Activated B cell treated with CpG ODN at 0.5 μM for 24 hours (primary cell): ENCODE measurements around the gene CELSR1. TPM values are rescaled to one million over a fixed set of nuclear protein-coding genes. Genes with fewer than 3 reads are reported as not detected.

Experiments used
- ATAC-seq: fragments of 200-7000 bp; cut with Tn5 transposase; one replicate; pipeline ENCODE4 v1.10.0; 2021; ENCODE audit warnings: low read depth, mild to moderate bottlenecking, moderate library complexity
- CTCF ChIA-PET: fragments of 350-600 bp; sonication (Branson Sonifier 250); formaldehyde crosslinking; loops from one replicate; lab custom pipeline; 2021; ENCODE audit warnings: antibody characterized with exemption; lab: Charles Lee
- POLR2A ChIA-PET: fragments of 350-600 bp; sonication (Branson Sonifier 250); formaldehyde crosslinking; loops from one replicate; lab custom pipeline; 2021; ENCODE audit warnings: antibody characterized with exemption; lab: Charles Lee
- DNase-seq: peaks from one replicate; pipeline ENCODE4 v3.0.0; 2022
- H3K27ac Mint-ChIP-seq: one replicate; pipeline ENCODE4 v1.8.0; 2020; ENCODE audit warnings: mixed read lengths
- H3K27me3 Mint-ChIP-seq: one replicate; pipeline ENCODE4 v1.8.0; 2021; ENCODE audit warnings: mixed read lengths
- H3K36me3 Mint-ChIP-seq: one replicate; pipeline ENCODE4 v1.8.0; 2021; ENCODE audit warnings: low read depth, mixed read lengths
- H3K4me1 Mint-ChIP-seq: one replicate; pipeline ENCODE4 v1.8.0; 2021; ENCODE audit warnings: mixed read lengths
- H3K4me3 Mint-ChIP-seq: one replicate; pipeline ENCODE4 v1.8.0; 2020; ENCODE audit warnings: mild to moderate bottlenecking, mixed read lengths
- H3K9me3 Mint-ChIP-seq: one replicate; pipeline ENCODE4 v1.8.0; 2020; ENCODE audit warnings: mixed read lengths
- intact Hi-C: fragments of 100-400 bp; cut with micrococcal nuclease; formaldehyde crosslinking; loops from one replicate; pipeline ENCODE4 v1.15.1; 2024
- total RNA-seq: library from RNA; stranded (reverse); gene quantifications from 2 replicates; pipeline ENCODE4 v1.2.3, GENCODE V29; 2022
- TF ChIP-seq, protein P1 (sequence below): fragments of 200-600 bp; IDR thresholded peaks from one replicate; pipeline ENCODE4 v1.8.0; 2022; ENCODE audit warnings: antibody characterized with exemption, mild to moderate bottlenecking

CELSR1 gene
- total RNA-seq, 1 donor from 2014 or later: 12.3 TPM

DNA sequence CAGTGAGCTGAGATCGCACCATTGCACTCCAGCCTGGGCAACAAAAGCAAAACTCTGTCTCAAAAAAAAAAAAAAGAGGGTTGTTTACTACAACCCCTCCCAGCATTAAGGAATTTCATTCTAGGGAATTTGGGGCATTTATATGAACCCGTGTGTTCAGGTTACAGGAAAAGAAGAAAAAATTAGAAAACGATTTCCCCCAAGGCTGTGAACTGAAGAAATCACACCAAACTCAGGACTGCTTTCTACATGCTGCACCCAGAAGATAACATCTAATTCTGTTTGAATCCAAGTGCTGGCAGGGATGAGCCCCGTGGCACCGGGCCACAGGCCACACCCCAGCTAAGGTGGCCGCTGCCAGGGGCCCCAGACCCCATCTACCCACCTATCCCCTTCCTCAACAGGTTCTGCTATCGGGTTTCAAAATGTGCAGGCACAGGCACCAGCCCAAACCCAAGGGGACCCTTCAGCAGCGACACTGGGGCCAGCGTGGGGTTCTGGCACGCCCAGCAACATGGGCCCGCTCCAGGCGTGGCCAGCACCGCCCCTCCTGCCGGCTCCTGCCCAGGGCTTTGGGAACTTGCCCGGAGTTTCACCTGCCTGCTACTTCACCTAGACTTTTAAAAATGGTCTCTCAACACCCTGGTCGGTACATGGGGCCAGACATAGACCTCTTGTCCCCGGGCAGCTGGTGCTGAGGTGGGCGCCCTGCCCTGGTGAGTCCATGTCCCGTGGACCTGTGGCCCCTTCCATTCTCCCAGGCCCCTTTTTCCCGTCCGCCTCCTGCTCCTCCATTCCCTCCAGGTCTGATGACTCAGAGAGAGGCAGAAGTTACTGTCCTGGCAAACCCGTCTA, 11.8 kb downstream of the CELSR1 start:
- intact Hi-C loops: no loop called here
- DNase-seq (no peak), ATAC-seq (no peak)
- ChIA-PET POLR2A (no interaction called here), CTCF (no interaction called here)
- H3K27ac Mint-ChIP-seq: no peak overlapping the region
- H3K4me3 Mint-ChIP-seq: no peak overlapping the region
- H3K4me1 Mint-ChIP-seq: no peaks in the 10 kb centered on the region
- no peaks in the 10 kb centered on the region for H3K9me3 Mint-ChIP-seq
- TF ChIP-seq, protein P1, sequence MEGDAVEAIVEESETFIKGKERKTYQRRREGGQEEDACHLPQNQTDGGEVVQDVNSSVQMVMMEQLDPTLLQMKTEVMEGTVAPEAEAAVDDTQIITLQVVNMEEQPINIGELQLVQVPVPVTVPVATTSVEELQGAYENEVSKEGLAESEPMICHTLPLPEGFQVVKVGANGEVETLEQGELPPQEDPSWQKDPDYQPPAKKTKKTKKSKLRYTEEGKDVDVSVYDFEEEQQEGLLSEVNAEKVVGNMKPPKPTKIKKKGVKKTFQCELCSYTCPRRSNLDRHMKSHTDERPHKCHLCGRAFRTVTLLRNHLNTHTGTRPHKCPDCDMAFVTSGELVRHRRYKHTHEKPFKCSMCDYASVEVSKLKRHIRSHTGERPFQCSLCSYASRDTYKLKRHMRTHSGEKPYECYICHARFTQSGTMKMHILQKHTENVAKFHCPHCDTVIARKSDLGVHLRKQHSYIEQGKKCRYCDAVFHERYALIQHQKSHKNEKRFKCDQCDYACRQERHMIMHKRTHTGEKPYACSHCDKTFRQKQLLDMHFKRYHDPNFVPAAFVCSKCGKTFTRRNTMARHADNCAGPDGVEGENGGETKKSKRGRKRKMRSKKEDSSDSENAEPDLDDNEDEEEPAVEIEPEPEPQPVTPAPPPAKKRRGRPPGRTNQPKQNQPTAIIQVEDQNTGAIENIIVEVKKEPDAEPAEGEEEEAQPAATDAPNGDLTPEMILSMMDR: no peak
- peaks cover 26% of the 10 kb centered on the region for H3K27me3 Mint-ChIP-seq
- H3K36me3 Mint-ChIP-seq: no peaks in the 10 kb centered on the region

DNA sequence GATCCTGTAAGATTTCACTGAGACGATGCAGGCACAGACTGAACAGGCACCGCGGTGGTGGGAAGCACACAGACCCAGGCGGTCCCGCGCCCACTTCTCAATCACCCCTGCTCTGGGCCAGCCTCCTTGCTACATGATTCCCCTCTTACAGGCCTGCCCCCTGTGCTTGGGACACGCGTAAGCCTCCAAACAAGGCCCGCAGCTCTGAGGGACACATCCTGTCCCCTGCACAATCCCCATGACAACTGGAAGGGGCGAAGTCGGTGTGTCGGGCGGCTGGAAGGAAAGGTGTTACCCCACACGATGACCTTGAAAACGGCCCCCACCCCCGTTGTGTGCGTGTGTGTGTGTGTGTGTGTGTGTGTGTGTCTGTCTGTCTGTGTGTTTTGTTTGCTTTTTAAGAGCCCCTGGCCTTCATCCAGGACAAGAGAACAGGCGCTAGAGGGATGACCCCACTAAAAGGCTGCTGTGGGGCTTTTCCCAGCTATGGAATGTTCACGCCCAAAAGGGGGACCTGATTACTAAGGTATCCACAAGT, 13.1 kb downstream of the CELSR1 start:
- TF ChIP-seq, protein P1: no peak
- H3K27me3 Mint-ChIP-seq: peaks cover 26% of the 10 kb centered on the region
- ATAC-seq: no peak
- H3K4me1 Mint-ChIP-seq: no peaks in the 10 kb centered on the region
- no peak for DNase-seq
- H3K36me3 Mint-ChIP-seq: no peaks in the 10 kb centered on the region
- intact Hi-C loops: no loop called here
- no peak overlapping the region for H3K27ac Mint-ChIP-seq
- ChIA-PET CTCF (no interaction called here), POLR2A (no interaction called here)
- H3K9me3 Mint-ChIP-seq: no peaks in the 10 kb centered on the region
- no peak overlapping the region for H3K4me3 Mint-ChIP-seq

DNA sequence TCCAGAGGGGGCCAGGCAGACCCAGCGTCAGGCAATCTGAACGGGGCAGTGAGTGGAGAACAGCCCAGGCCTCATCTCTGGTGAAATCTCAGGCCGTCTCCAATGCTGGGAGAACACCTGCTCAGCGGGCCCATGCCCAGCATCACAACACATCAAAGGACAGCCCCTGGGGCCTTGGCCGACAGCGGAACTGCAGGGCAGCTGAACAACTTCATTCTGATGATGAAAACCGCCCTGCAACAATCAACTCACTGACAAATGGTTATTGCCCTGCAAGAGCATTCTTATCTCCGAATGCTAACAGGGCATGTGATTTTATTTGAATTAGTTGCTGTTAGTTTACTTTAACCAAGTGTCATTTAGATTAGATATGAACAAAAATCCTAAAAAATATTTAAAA, 14.6 kb downstream of the CELSR1 start:
- H3K9me3 Mint-ChIP-seq: no peaks in the 10 kb centered on the region
- intact Hi-C loops: no loop called here
- peaks cover 22% of the 10 kb centered on the region for H3K27me3 Mint-ChIP-seq
- H3K36me3 Mint-ChIP-seq: no peaks in the 10 kb centered on the region
- CTCF ChIA-PET: no interaction called here
- no peaks in the 10 kb centered on the region for H3K4me1 Mint-ChIP-seq
- no peak overlapping the region for H3K27ac Mint-ChIP-seq
- H3K4me3 Mint-ChIP-seq: no peak overlapping the region
- no peak for ATAC-seq
- POLR2A ChIA-PET: no interaction called here
- TF ChIP-seq, protein P1: no peak
- no peak for DNase-seq

DNA sequence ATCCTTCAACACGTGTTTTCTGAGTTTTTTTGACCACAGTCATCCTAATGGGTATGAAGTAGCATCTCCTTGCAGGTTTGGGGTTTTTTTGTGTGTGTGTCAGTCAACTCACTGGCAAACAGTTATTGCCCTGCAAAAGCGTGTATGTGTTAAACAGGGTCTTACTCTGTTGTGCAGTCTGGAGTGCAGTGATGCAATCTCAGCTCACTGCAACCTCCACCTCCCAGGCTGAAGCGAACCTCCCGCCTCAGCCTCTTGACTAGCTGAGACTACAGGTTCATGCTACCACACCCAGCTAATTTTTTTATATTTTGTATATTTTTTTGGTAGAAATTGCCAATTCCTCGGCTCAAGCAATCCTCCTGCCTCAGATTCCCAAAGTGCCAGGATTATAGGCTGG, 15.4 kb downstream of the CELSR1 start:
- CTCF ChIA-PET: no interaction called here
- no peaks in the 10 kb centered on the region for H3K4me1 Mint-ChIP-seq
- POLR2A ChIA-PET: no interaction called here
- intact Hi-C loops: no loop called here
- peaks cover 16% of the 10 kb centered on the region for H3K27me3 Mint-ChIP-seq
- H3K36me3 Mint-ChIP-seq: no peaks in the 10 kb centered on the region
- DNase-seq (no peak), ATAC-seq (no peak)
- no peak overlapping the region for H3K27ac Mint-ChIP-seq
- TF ChIP-seq, protein P1: no peak
- no peak overlapping the region for H3K4me3 Mint-ChIP-seq
- H3K9me3 Mint-ChIP-seq: no peaks in the 10 kb centered on the region

DNA sequence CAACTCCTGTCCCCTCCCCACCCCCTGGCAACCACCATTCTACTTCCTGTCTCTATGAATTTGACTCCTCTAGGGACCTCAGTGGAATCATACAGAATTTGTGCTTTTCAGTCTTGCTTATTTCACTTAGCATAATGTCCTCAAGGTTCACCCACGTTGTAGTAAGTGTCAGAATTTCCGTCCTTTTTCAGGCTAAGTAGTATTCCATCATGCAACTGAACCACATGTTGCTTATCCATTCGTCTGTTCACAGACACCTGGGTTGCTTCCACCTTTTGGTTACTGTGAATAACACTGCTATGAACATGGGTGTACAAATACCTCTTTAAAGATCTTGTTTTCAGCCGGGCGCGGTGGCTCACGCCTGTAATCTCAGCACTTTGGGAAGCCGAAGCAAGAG, 16.5 kb downstream of the CELSR1 start:
- no peaks in the 10 kb centered on the region for H3K4me1 Mint-ChIP-seq
- no peak for DNase-seq
- no peaks in the 10 kb centered on the region for H3K9me3 Mint-ChIP-seq
- no peak overlapping the region for H3K4me3 Mint-ChIP-seq
- no peak overlapping the region for H3K27ac Mint-ChIP-seq
- TF ChIP-seq, protein P1: no peak
- ChIA-PET POLR2A (no interaction called here), CTCF (no interaction called here)
- H3K27me3 Mint-ChIP-seq: peaks cover 5% of the 10 kb centered on the region
- ATAC-seq: no peak
- intact Hi-C loops: no loop called here
- no peaks in the 10 kb centered on the region for H3K36me3 Mint-ChIP-seq
